Endodermal cell (in vitro differentiated cells): ENCODE measurements around the gene CLVS2. TPM values are rescaled to one million over a fixed set of nuclear protein-coding genes. Genes with fewer than 3 reads are reported as not detected.
A peak's percentile ranks its signal among the peaks of the same experiment; 100 is the strongest.

Experiments used
- DNase-seq: peaks from one replicate; pipeline ENCODE4 v3.0.0-alpha.2; 2017
- H3K27ac ChIP-seq: 2 replicates; pipeline ENCODE4 v1.5.1; 2013; ENCODE audit warnings: mild to moderate bottlenecking, low read depth, low read length, moderate library complexity
- H3K27me3 ChIP-seq: 2 replicates; pipeline ENCODE4 v1.6.1; 2013; ENCODE audit warnings: mild to moderate bottlenecking, low read length, moderate library complexity; ENCODE audit not compliant: insufficient read depth, control insufficient read depth, poor library complexity, severe bottlenecking
- H3K36me3 ChIP-seq: 2 replicates; pipeline ENCODE4 v1.7.0; 2013; ENCODE audit warnings: mild to moderate bottlenecking, low read length, moderate library complexity; ENCODE audit not compliant: control insufficient read depth, insufficient read depth
- H3K4me1 ChIP-seq: one replicate; pipeline ENCODE4 v1.7.0; 2013; ENCODE audit warnings: low read length; ENCODE audit not compliant: control insufficient read depth, insufficient read depth
- H3K4me3 ChIP-seq: 2 replicates; pipeline ENCODE4 v1.5.1; 2013; ENCODE audit warnings: mild to moderate bottlenecking, low read length, moderate library complexity
- H3K9ac ChIP-seq: 2 replicates; pipeline ENCODE4 v1.6.1; 2013; ENCODE audit warnings: mild to moderate bottlenecking, low read length, moderate library complexity; ENCODE audit not compliant: poor library complexity, severe bottlenecking; ENCODE audit errors: extremely low read depth
- H3K9me3 ChIP-seq: 2 replicates; pipeline ENCODE4 v1.6.1; 2013; ENCODE audit warnings: mild to moderate bottlenecking, low read length, moderate library complexity; ENCODE audit not compliant: control insufficient read depth
- H3K27ac Mint-ChIP-seq: 2 replicates; pipeline ENCODE4 v1.8.0; 2020; ENCODE audit warnings: mixed read lengths
- H3K27me3 Mint-ChIP-seq: 2 replicates; pipeline ENCODE4 v1.8.0; 2021; ENCODE audit warnings: mild to moderate bottlenecking, mixed read lengths; ENCODE audit not compliant: insufficient read depth
- H3K36me3 Mint-ChIP-seq: 2 replicates; pipeline ENCODE4 v1.8.0; 2020; ENCODE audit warnings: low read depth, mixed read lengths
- H3K4me1 Mint-ChIP-seq: 2 replicates; pipeline ENCODE4 v1.8.0; 2020; ENCODE audit warnings: mixed read lengths
- H3K4me3 Mint-ChIP-seq: 2 replicates; pipeline ENCODE4 v1.8.0; 2020; ENCODE audit warnings: mild to moderate bottlenecking, moderate library complexity, mixed read lengths
- H3K9me3 Mint-ChIP-seq: 2 replicates; pipeline ENCODE4 v1.8.0; 2020; ENCODE audit warnings: mild to moderate bottlenecking, mixed read lengths
- CTCF ChIP-seq: fragments of 200-600 bp; sonication (generic); conservative IDR thresholded peaks from 2 replicates; pipeline ENCODE4 v1.5.0; 2021; ENCODE audit warnings: antibody characterized with exemption, mild to moderate bottlenecking
- WGBS, 2 experiments: methylation state at CpG; one replicate each; pipeline versions ENCODE4 v1.1.5 to v1.1.7; 2013; ENCODE audit warnings: missing lambda C conversion rate in 2 of 2, mixed read lengths in 1 of 2; ENCODE audit not compliant: insufficient coverage in 1 of 2, insufficient read length in 1 of 2; 5-methylcytosine and 5-hydroxymethylcytosine counted together
- total RNA-seq, 2 donors: library from RNA; stranded (reverse); fragmentation: NEBNext Ultra II Directional in 1 of 2; extraction: Animal tissue kit (Norgen Biotek cat#: 25700) in 1 of 2; gene quantifications; 2 replicates in 1 of 2; 3 replicates in 1 of 2; pipeline ENCODE4 v1.2.1, GENCODE V29; 2021

Gene CLVS2
- total RNA-seq, 2 donors from 2014 or later: 38.9 to 48.1 TPM

GRCh38 chr6:123044341-123044860, 48.4 kb downstream of the CLVS2 start:
- H3K36me3 Mint-ChIP-seq: peaks cover 17% of the 10 kb centered on the region
- peaks cover 42% of the 10 kb centered on the region for H3K4me1 Mint-ChIP-seq
- peak overlapping the region; percentile 48 for H3K27ac Mint-ChIP-seq
- H3K9me3 Mint-ChIP-seq: no peaks in the 10 kb centered on the region
- 51 to 82% methylated on average over 3 of the region's 3 CpGs for WGBS, 2 experiments
- Histone ChIP-seq H3K9ac (no peak overlapping the region), H3K4me3 (peak overlapping the region; percentile 7), H3K27me3 (no peaks in the 10 kb centered on the region), H3K27ac (no peak overlapping the region), H3K4me1 (peaks cover 10% of the 10 kb centered on the region), H3K9me3 (peaks cover 9% of the 10 kb centered on the region), H3K36me3 (peaks cover 19% of the 10 kb centered on the region)
- no peak for DNase-seq
- TF ChIP-seq CTCF: no peak
- no peaks in the 10 kb centered on the region for H3K27me3 Mint-ChIP-seq
- no peak overlapping the region for H3K4me3 Mint-ChIP-seq

GRCh38 chr6:123053602-123054225, 57.7 kb downstream of the CLVS2 start:
- H3K27me3 Mint-ChIP-seq: no peaks in the 10 kb centered on the region
- no peak overlapping the region for H3K9ac ChIP-seq
- TF ChIP-seq CTCF: no peak
- no peak for DNase-seq
- H3K9me3 ChIP-seq: no peaks in the 10 kb centered on the region
- no peak overlapping the region for H3K4me3 Mint-ChIP-seq
- peaks cover 57% of the 10 kb centered on the region for H3K36me3 ChIP-seq
- no peaks in the 10 kb centered on the region for H3K4me1 ChIP-seq
- no peak overlapping the region for H3K27ac Mint-ChIP-seq
- no peaks in the 10 kb centered on the region for H3K9me3 Mint-ChIP-seq
- H3K27me3 ChIP-seq: no peaks in the 10 kb centered on the region
- H3K4me1 Mint-ChIP-seq: no peaks in the 10 kb centered on the region
- WGBS, 2 experiments: 93 to 94% methylated on average over 7 to 8 of the region's 8 CpGs
- H3K4me3 ChIP-seq: no peak overlapping the region
- H3K27ac ChIP-seq: no peak overlapping the region
- H3K36me3 Mint-ChIP-seq: peaks cover 51% of the 10 kb centered on the region

- Histone ChIP-seq H3K4me1 (no peaks in the 10 kb centered on the region), H3K9me3 (no peaks in the 10 kb centered on the region), H3K4me3 (no peak overlapping the region), H3K27ac (no peak overlapping the region), H3K36me3 (peaks cover 51% of the 10 kb centered on the region), H3K27me3 (no peaks in the 10 kb centered on the region), H3K9ac (no peak overlapping the region)
- no peaks in the 10 kb centered on the region for H3K9me3 Mint-ChIP-seq
- no peaks in the 10 kb centered on the region for H3K27me3 Mint-ChIP-seq
- H3K27ac Mint-ChIP-seq: no peak overlapping the region
- no peak for TF ChIP-seq CTCF
- no peaks in the 10 kb centered on the region for H3K4me1 Mint-ChIP-seq
- peaks cover 49% of the 10 kb centered on the region for H3K36me3 Mint-ChIP-seq
- WGBS, 2 experiments: 83 to 100% methylated on average over 1 of the region's 1 CpG
- no peak overlapping the region for H3K4me3 Mint-ChIP-seq
- DNase-seq: no peak
These were observed 59.2 kb downstream of the CLVS2 start for GRCh38 chr6:123055256-123055655.
